ENCODE data around the gene AFMID. TPM values are rescaled to one million over a fixed set of nuclear protein-coding genes. Genes with fewer than 3 reads are reported as not detected.
A peak's percentile ranks its signal among the peaks of the same experiment; 100 is the strongest.

AFMID gene
- total and polyA plus RNA-seq, 2 of the 13 experiments (the other 11 are each of a cell fraction or from before 2014, with no cell fraction given) = 249 to 270 TPM

DNA sequence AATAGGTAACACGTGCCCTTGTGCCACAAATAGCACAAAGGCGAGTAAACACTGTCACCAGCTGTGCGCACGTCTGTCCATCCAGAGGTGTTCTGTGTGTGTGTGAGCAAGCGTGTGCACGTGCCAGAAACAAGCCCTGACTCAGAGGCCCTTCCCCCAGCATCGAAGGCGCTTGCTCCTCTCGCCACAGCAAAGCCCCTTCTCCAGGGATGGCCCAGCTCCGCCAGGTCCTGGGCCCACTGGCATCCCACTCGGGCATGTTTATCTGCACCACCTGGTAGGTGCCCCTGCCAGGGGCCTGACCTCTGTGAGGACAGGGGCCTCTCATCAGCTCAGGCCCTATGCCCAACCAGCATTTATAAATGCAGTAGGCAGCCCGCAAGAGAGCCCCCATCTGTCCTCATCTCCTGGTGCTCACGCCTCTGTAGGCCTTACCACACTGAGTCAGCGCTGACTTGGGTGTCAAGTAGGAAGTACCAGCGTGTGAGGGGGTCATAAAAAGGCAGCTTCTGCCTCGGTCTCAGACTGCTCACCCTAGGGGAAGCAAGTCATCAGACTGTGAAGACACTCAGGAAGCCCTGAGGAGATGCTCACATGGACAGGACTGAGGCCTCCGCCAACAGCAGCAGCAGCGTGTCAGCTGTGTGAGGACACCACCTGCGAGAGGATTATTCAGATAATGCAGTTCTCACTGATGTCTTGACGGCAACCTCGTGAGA is 55.0 kb downstream of the AFMID start (continued):
- no peak for TF ChIP-seq ZNF180 (CRISPR knock-in tag; IDR thresholded peaks at IDR 0.05; ENCODE audit: borderline replicate concordance, low read depth)
- TF ChIP-seq JUND (CRISPR knock-in tag; IDR thresholded peaks at IDR 0.05) = no peak
- TF ChIP-seq SNAI1 (CRISPR knock-in tag; IDR thresholded peaks at IDR 0.05; ENCODE audit: borderline replicate concordance) = no peak
- 0 out of 2 replicates have a peak, but pooled peaks have one; percentile 6 for TF ChIP-seq ISL2 (CRISPR knock-in tag; IDR thresholded peaks at IDR 0.05)
- no peak for TF ChIP-seq ETV6 (CRISPR knock-in tag; conservative IDR thresholded peaks at IDR 0.05)
- no peak for TF ChIP-seq ZNF746 (CRISPR knock-in tag; IDR thresholded peaks at IDR 0.05)
- no peak for TF ChIP-seq GABPA (IDR thresholded peaks at IDR 0.05; ENCODE audit: low read depth, low read length)
- no peak for TF ChIP-seq GABPA (CRISPR knock-in tag; IDR thresholded peaks at IDR 0.05; ENCODE audit: low read depth)
- no peak for TF ChIP-seq ZFP36L1 (CRISPR knock-in tag; IDR thresholded peaks at IDR 0.05)
- TF ChIP-seq GLMP (CRISPR knock-in tag; IDR thresholded peaks at IDR 0.05; ENCODE audit: borderline replicate concordance) = no peak
- TF ChIP-seq KDM1A (CRISPR knock-in tag; IDR thresholded peaks at IDR 0.05) = no peak
- TF ChIP-seq PITX1 (CRISPR knock-in tag; IDR thresholded peaks at IDR 0.05) = 0 out of 2 replicates have a peak, but pooled peaks have one; percentile 4
- TF ChIP-seq ZNF276 (CRISPR knock-in tag; IDR thresholded peaks at IDR 0.05; ENCODE audit: low read depth) = no peak
- no peak for TF ChIP-seq ZBTB37 (CRISPR knock-in tag; IDR thresholded peaks at IDR 0.05)
- peak; percentile 67; the same call in 1 of the 2 replicates for TF ChIP-seq HNRNPL (IDR thresholded peaks at IDR 0.05; ENCODE audit: low read depth, low read length)
- no peak for TF ChIP-seq SSRP1 (CRISPR knock-in tag; IDR thresholded peaks at IDR 0.05)
- TF ChIP-seq HNF1B (CRISPR knock-in tag; IDR thresholded peaks at IDR 0.05) = no peak; the same call in 1 of the 2 replicates
- no peak for TF ChIP-seq ZNF12 (CRISPR knock-in tag; IDR thresholded peaks at IDR 0.05)
- TF ChIP-seq ZNF546 (CRISPR knock-in tag; conservative IDR thresholded peaks at IDR 0.05) = no peak
- TF ChIP-seq SRSF4 (IDR thresholded peaks at IDR 0.05; ENCODE audit: low read depth, low read length, poor library complexity, severe bottlenecking) = no peak
- no peak for TF ChIP-seq CHD4 (IDR thresholded peaks at IDR 0.05; ENCODE audit: borderline replicate concordance, low read length)
- no peak for TF ChIP-seq ASH2L (IDR thresholded peaks at IDR 0.05; ENCODE audit: insufficient read length, low read depth, low read length)
- no peak for TF ChIP-seq SP4 (CRISPR knock-in tag; IDR thresholded peaks at IDR 0.05)
- peak; percentile 10; the same call in 1 of the 2 replicates for TF ChIP-seq HOXA3 (CRISPR knock-in tag; IDR thresholded peaks at IDR 0.05)
- TF ChIP-seq, protein P1, sequence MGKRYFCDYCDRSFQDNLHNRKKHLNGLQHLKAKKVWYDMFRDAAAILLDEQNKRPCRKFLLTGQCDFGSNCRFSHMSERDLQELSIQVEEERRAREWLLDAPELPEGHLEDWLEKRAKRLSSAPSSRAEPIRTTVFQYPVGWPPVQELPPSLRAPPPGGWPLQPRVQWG (CRISPR knock-in tag; IDR thresholded peaks at IDR 0.05; ENCODE audit: borderline replicate concordance, low read depth) = no peak

Data from HepG2 (cell line).